Bronchial epithelial cell (primary cell): ENCODE results near the gene TRABD2B. TPM values are rescaled to one million over a fixed set of nuclear protein-coding genes. Genes with fewer than 3 reads are reported as not detected.

Source experiments
- DNase-seq: peaks from one replicate; pipeline ENCODE4 v3.0.0-alpha.2; 2010; ENCODE audit warnings: low read depth
- FAIRE-seq: peaks from 2 replicates; lab custom pipeline; 2011; peaks lifted over from hg19 to GRCh38; lab: Jason Lieb, UNC
- H3K27me3 ChIP-seq: 2 replicates; pipeline ENCODE4 v1.5.1; 2011; ENCODE audit warnings: low read length; ENCODE audit not compliant: control insufficient read depth, insufficient read depth
- H3K36me3 ChIP-seq: 2 replicates; pipeline ENCODE4 v1.5.1; 2011; ENCODE audit warnings: low read length; ENCODE audit not compliant: control insufficient read depth, insufficient read depth
- H3K4me3 ChIP-seq: 2 replicates; pipeline ENCODE4 v1.5.1; 2011; ENCODE audit warnings: mild to moderate bottlenecking, low read depth, low read length, control low read depth
- total RNA-seq: library from RNA; depleted of rRNA; stranded (reverse); fragments of >200 nt; gene quantifications from 2 replicates; pipeline ENCODE4 v1.2.1, GENCODE V29; 2014
- TF ChIP-seq, protein P1 (sequence below): IDR thresholded peaks from 2 replicates; pipeline ENCODE4 v1.5.1; 2011; ENCODE audit warnings: mild to moderate bottlenecking, moderate library complexity, low read length, control low read depth, inconsistent platforms; ENCODE audit not compliant: insufficient read depth, severe bottlenecking

The TRABD2B gene
- total RNA-seq, 1 donor from 2014 or later, result under 0.01 TPM

DNA sequence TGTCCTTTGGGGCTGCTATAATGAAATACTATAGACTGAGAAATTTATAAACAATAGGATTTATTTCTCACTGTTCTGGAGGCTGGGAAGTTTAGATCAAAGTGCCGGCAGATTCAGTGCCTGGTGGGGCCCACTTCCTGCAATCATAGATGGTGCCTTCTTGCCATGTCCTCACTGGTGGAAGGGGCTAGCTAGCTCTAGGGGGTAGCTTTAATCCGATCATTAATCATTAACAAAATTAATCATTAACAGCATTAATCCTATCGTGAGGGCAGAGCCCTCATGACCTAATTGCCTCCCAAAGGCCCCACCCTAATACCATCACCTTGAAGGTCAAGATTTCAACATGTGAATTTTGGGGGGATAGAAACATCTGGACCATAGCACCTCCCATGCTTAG, 124.3 kb downstream of the TRABD2B start:
- no peak for FAIRE-seq
- no peak for DNase-seq
- no peaks in the 10 kb centered on the region for H3K27me3 ChIP-seq
- TF ChIP-seq, protein P1, sequence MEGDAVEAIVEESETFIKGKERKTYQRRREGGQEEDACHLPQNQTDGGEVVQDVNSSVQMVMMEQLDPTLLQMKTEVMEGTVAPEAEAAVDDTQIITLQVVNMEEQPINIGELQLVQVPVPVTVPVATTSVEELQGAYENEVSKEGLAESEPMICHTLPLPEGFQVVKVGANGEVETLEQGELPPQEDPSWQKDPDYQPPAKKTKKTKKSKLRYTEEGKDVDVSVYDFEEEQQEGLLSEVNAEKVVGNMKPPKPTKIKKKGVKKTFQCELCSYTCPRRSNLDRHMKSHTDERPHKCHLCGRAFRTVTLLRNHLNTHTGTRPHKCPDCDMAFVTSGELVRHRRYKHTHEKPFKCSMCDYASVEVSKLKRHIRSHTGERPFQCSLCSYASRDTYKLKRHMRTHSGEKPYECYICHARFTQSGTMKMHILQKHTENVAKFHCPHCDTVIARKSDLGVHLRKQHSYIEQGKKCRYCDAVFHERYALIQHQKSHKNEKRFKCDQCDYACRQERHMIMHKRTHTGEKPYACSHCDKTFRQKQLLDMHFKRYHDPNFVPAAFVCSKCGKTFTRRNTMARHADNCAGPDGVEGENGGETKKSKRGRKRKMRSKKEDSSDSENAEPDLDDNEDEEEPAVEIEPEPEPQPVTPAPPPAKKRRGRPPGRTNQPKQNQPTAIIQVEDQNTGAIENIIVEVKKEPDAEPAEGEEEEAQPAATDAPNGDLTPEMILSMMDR, result no peak
- no peaks in the 10 kb centered on the region for H3K36me3 ChIP-seq
- no peak overlapping the region for H3K4me3 ChIP-seq

DNA sequence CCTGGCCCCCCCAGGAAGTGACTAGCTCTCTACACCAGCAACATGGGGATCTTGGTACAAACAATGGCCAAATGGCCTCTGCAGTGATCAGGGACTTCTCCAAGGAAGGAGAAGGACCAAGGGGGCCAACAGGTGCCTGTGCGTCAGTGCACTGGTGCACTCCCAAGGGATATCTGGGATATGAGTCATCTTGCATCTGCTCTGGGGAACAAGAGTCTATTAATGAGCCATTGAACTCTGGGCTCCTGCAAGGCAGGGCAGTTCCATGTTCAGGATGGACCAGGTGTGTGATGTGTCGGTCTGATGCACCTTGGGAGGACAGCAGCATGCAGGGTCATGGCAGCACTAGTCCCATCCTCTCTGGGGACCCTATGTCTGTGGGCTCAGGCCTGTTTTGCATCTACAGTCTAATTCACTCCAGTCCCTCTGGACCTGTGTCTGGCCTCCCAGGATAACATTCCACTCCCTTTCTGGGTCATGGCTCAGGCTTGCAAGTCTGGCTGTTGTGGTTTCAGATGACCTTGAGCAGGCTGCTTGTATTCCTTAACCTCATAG, 125.3 kb downstream of the TRABD2B start:
- Histone ChIP-seq H3K36me3 (no peaks in the 10 kb centered on the region), H3K4me3 (no peak overlapping the region), H3K27me3 (no peaks in the 10 kb centered on the region)
- FAIRE-seq (peak; percentile 72), DNase-seq (peak; percentile 29)
- TF ChIP-seq, protein P1, result no peak

DNA sequence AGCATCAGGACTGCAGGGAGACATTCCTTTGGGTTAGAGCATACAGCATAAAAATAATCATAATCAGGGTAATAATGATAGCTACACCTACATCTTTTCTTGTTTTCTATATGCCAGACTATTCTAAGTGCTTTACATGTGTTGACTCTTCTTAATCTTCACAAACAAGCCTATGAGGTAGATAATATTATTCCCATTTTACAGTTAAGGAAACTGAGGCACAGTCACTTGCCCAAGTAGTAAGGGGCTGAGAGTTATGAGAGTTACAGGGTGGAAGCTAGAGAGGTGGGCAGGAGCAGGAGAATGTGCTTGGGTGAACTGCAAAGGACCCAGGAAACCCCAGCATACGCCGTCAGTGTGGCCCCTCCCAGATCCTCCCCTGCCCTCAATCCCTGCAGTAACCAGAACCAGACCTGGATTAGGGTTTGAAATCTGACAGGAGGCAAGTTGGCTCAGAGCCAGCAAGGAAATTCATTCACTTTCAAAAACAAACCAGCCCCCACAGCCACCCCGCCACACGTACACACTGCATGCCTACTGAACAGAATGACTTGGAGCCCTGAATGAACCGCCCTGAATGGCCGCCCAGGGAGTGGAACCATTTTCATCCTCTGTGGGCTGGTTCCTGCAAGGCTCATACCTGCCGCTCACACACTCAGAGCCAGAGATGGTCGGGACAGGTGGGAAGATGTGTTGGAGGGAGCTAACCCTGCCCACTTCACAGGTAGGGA, 126.1 kb downstream of the TRABD2B start:
- H3K36me3 ChIP-seq, result no peaks in the 10 kb centered on the region
- FAIRE-seq (no peak), DNase-seq (no peak)
- no peak overlapping the region for H3K4me3 ChIP-seq
- H3K27me3 ChIP-seq, result no peaks in the 10 kb centered on the region
- TF ChIP-seq, protein P1, result no peak

DNA sequence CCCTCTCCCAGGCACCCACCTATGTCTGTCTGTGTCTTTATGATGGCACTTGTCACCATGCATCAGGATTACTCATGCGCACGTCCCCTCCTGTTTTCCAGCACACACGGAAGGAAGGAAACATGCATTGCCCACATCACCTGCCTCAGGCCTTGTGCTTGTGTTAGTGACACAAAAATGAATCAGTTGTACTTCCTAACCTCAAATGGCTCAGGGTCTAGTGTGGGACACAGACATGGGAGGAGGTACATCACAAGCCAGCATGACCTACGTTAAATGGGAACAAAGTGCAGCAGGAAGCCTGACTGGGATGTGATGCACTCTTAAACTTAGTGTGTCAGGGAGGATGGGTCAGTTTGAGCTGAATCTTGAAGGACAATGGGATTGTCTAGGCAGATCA, 126.7 kb downstream of the TRABD2B start:
- Histone ChIP-seq H3K27me3 (no peaks in the 10 kb centered on the region), H3K4me3 (no peak overlapping the region), H3K36me3 (no peaks in the 10 kb centered on the region)
- no peak for DNase-seq
- TF ChIP-seq, protein P1, result no peak
- peak; percentile 62 for FAIRE-seq

DNA sequence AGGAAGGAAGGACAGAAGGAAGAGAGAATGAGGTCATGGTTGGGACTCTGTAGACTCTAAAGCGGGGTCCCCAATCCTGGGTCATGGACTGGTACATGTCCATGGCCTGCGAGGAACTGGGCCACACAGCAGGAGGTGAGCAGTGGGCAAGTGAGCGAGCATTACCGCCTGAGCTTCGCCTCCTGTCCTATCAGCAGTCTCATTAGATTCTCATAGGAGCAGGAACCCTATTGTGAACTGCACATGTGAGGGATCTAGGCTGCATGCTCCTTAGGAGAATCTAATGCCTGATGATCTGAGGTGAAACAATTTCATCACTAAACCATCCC, 128.9 kb downstream of the TRABD2B start:
- no peak for FAIRE-seq
- no peaks in the 10 kb centered on the region for H3K36me3 ChIP-seq
- no peak overlapping the region for H3K4me3 ChIP-seq
- TF ChIP-seq, protein P1, result no peak
- no peaks in the 10 kb centered on the region for H3K27me3 ChIP-seq
- no peak for DNase-seq
